Suppressor macrophage treated with lipopolysaccharide for 4 hours (primary cell): ENCODE data around the gene CCDC27.
"Not testable (repeated sequence)": the region's sequence is repeated elsewhere in the genome, so short reads cannot be mapped to it uniquely, and the experiment has no call there.

Experiments used
- DNase-seq: peaks from one replicate; pipeline ENCODE4 v3.0.0-alpha.2; 2020

CCDC27 gene

DNA sequence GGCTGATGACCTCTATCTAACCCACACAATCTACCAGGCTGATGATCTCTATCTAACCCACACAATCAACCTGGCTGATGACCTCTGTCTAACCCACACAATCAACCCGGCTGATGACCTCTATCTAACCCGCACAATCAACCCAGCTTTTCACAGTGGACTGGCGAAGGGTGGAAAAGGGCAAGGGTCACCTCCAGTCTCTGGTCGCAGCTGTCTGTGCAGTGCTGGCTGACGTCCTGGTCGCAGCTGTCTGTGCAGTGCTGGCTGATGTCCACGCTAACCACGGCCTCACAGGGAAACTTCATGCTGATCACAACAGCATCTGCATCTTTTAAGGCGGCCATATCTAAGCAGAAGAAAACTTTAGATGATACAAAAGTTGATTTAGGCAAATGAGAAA, 12.2 kb upstream of the CCDC27 start:
- no peak for DNase-seq

DNA sequence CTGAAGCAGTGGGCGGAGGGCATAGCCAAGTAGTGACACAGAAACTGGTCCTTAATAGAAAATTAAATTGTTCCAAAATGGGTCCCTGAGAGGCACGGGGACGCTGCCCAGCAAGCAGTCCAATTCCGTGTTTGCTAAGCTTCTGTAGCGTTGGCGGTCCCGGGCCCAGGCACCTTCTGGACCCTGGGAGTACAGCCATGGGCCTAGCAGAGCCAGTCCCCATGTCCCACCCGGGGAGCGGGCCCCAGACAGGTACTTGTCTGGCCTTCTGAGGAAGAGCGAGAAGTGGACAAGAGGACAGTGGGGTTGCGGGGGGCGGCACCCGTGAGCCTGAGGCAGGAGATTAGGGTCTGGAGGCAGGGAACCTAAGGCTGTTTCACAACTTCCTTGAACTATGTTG, 11.5 kb upstream of the CCDC27 start:
- no peak for DNase-seq

DNA sequence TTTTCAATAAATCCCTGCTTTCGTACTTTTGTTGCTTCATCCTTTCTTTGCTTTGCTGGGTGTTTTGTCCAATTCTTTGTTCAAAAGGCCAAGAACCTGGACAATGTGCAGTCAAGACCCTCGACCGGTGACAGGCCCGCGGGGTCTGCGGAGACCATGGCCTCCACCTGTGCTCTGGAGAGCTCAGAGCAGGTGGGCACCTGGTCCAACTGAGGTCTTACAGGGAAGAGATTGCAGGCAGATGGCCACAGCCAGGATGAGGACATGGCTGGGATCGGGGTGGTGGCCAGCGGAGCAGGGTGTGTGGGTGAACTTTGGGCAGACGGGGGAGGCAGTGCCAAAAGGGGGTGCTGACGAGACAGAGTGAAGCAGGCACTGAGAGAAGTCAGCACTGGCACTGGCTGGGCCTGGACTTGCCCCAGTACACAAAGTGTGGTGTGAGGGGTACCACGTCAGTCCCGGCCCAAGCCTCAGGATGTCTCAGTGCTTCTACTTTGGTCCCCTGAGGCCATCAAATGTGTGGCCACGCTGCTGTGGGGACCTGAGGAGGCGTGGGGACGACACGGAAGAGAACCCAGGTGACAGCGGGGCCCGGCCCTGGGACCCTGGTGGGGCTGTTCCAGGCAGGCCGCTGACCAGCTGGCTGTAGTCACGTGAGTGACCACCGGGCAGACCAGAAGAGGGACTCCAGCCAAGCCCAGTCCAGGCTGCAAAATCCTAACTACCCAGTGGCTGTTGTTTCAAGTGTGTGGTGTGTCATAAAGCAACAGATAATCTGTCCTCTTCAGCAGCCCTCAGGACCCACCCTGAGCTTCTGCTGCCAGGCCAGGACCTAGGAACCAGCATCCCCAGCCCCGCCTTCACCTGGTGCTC, 10.4 kb upstream of the CCDC27 start:
- no peak for DNase-seq

DNA sequence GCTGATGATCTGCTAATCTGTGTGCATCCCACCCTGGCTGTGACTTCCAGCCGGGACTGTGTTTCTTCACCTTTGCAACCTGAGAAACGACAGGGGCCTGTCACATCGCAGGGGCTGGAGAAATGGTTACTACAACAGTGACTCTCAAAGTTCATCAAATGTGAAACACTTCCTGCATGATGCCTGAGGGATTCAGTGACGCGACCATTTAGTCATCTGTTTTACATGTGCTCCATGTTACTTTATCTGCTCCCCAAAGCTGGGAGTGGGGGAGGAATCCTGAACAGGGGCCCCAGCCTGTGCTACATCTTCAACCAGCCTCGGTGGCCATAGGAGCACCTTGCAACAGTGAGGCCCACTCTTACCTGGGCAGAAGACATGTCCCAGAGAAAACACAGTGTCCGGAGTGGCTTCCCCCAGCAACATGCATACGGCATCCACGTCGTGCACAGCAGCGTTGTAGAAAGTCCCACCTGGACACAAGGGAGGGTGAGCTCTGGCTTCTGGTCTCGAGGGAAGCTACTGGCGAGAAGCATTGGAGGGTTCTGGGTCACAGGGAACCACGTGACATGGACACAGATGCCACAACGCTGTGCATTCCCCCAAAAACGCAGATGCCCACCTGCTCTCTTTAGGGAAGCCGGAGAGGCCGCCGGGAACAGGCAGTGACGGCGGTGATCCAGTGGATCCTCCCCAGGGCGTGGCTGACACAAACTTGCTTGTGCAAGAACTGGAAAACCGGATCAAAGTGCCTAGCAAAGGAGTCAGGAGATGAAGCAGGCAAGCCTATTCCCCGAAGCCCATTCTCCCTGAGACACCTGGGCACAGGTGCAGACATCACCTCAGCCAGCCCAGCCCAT, 9.6 kb upstream of the CCDC27 start:
- DNase-seq = no peak

DNA sequence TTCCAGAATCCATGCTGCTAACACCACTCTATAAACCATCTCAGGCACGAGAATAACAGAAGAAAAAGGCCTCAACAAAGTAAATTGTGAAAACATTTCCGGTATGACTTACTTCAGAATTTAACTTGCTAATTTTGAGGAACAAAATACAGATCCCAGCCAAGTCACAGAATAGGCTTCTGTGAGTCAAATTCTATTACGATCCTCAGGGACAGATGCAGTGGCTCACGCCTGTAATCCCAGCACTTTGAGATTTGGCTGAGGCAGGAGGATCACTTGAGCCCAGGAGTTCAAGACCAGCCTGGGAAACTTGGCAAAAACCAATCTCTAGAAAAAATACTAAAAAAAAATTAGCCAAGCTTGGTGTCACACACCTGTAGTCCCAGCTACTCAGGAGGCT, 8.8 kb upstream of the CCDC27 start:
- DNase-seq = no peak

DNA sequence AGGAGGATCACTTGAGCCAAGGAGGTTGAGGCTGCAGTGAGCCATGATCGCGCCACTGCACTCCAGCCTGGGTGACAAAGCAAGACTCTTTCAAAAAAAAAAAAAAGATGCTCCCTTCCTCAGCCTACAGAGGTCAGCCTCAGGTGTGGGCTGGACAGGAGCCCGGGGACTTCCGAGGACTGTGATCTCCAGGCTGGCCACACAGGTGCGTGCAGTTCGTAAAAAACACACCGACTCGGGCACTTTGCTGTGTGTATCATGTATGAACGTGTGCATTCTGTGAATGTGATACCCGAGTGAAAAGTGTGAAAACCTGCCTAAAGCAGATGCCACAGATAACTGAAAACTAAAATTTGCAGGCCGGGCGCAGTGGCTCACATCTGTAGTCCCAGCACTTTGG, 8.4 kb upstream of the CCDC27 start:
- DNase-seq = no peak

DNA sequence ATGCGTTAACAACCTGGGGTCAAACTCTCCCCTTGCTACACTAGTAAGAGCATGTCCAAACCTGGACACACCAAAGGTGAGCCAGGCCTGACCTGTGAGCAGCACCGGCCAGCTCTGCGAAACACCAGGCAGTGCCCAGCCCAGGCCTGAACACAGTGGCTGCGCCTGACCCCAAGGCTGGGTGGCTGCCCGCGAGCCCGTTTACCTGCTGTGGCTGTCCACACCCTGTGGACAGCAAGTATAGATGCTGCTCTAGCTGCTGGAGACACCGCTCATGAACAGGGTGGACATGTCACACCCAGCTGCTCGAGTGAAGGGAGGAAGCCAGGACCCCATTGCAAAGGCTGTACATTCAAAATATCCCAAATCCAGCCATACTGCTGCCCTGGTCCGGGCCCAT, 7.6 kb upstream of the CCDC27 start:
- DNase-seq = no peak

DNA sequence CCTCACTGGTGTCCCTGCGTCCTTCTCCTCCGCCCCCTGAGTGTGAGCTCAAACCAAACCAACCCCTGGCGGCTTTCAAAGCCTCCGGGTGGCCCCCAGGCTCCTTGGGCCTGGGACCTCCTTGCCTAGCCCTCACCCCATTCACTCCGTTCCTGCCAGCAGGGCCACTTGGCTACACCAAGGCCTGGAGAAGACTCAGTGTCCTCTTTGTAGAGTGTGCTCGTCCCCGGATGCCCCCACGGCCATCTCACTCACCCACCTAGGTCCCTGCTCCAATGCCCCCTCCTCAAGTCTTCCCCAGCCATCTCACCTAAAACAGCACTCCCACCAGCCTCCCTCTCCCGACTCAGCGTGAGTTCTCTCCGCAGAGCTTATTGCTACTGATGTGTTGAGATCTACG, 7.2 kb upstream of the CCDC27 start:
- no peak for DNase-seq

DNA sequence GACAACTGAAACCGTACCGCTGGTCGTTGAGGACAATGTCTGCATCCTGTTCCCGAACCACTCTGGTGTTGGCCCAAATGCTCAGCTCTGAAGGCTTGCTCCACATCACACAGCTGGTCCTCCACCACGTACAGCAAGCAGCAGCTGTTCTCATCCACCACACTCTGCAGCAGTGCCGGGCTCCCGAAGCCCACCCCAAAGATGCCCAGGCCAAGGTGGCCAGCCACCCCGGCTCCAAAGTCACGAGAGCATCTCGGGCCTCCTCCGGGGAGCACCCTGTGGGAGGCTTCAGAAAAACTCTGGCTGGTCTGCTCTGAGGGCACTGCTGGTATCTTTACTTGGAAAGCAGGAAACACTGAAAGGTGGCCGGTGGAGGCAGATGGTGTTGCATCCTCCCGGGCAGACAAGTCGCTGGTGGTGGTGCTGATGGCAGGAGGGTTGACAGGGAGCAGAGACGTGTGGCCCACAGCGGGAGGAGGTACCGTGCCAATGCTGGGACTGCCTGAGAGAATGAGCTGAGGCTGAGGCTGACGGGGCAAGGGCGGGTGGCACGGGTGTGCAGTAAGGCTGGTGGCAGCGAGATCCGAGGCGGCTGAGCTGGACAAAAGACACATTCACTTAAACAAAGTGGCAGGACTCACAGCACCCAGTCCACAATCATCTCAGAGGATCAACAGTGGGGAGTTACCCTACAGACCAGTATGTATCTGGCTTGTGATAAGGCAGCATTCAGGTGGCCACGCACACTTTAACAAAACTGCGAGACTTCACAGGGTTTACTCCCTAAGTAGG, 6.5 kb upstream of the CCDC27 start:
- DNase-seq = no peak

DNA sequence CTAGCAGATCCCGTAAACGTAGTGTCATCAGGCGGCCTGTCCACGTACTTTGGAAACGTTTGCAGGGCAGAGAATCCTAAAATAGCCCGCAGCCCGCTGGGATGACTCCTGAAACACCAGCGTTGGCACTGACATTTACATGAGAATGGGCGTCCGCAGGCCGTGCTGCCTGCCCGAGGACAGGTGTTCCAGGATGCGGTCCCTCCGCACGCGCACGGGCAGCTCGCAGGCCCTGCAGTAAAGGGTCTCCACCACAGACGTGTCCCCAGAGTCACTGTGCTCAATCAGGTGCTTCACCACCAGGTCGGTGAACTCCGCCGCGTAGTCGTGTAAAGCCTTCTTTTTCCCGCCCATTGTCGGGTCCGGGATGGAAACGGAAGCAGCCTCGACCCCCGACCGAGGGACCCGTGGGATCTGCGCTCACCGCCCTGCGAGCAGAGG, 5.8 kb upstream of the CCDC27 start:
- DNase-seq = no peak

DNA sequence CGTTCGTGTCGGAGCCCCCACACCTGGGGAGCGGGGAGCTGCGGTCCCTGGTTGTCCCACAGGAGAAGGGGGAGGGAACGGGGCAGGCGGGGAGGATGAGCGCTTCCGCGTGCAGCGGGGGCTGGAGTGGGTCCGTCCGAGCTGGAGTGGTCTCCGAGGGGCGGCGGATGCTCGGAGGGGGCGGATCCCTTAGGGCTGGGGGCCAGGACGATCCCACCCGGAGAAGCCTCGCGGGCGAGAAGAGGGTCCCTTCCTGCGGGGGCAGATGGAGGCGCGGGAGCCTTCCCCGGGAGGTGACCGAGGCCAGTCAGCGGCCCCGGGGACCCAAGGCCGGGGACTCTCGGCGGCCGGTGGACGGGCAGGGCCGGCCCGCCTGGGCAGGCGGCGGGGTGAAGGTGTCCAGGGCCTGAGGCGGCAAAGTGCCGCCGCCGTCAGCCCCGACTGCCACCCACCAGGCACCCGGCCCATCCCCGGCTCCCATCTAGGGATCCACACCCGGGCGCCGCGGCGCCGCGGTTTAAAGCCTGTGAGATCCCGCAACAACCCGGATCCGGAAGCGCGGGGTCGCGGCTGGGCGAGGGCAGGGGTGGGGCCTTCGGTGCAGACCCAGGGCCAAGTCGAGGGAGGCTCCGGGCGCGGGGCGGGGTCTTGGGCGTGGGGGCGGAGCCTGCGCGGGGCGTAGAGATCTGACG, 5.3 kb upstream of the CCDC27 start:
- DNase-seq = peak; percentile 79

DNA sequence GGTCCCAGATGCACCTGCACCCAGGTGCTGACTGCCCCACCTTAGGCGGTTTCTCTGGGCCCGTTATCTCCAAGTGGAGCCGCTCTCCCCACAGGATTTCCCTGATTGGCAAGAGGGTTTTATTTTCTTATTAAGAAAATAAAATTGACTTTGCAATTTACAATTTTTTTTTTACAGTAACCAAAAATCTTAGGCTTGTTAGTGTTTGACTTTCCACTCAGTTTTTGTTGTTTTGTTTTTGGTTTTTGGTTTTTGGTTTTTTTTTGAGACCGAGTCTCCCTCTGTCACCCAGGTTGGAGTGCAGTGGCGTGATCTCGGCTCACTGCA, 4.8 kb upstream of the CCDC27 start:
- DNase-seq = no peak

DNA sequence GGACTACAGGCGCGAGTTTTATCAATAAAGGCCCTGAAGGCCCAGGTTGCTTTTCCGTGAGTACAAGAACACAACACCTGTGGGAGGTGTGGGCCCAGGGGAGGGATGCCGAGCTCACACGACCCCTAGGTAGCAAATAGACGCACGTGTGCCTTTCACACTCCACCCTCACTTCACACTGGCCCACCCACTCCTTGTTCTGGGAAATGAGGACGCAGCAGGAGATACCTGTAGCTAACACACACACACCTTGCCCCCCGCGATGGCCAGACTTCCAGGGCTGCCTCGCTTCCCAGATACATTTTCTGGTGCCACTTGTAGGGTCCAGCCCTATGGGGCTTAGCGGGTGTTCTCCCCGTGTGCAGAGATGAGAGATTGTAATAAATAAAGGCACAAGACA, 4.3 kb upstream of the CCDC27 start:
- no peak for DNase-seq

DNA sequence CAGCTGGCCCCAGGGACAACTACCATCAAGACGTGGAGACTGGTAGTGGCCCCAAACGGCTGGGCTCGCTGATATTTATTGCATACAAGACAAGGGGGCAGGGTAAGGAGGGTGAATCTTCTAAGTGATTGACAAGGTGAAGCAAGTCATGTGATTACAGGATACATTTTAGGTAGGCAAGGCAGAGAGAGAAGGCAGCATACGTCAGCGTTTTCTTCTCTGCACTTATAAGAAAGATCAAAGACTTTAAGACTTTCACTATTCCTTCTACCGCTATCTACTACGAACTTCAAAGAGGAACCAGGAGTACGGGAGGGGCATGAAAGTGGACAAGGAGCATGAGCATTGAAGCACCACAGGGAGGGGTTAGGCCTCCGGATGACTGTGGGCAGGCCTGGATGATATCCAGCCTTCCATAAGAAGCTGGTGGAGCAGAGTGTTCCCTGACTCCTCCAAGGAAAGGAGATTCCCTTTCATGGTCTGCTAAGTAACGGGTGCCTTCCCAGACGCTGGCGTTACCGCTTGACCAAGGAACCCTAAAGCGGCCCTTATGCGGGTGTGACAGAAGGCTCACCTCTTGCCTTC, 3.8 kb upstream of the CCDC27 start:
- DNase-seq = not testable (repeated sequence)

DNA sequence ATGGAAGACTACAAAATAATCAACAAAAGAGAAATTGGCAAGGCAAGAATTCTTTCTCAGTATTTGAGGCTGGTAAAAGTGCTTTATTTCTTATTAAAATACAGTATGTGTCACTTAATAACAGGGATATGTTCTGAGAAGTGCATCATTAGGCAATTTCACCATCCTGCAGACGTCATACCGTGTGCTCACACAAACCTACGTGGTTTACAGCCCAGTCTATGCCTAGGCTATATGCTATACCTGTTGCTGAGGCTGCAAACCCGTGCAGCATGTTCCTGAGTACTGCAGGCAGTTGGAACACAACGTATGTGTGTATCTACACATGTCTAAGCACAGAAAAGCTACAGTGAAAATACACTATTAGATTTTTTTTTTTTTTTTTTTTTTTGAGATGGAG, 2.7 kb upstream of the CCDC27 start:
- DNase-seq = no peak

DNA sequence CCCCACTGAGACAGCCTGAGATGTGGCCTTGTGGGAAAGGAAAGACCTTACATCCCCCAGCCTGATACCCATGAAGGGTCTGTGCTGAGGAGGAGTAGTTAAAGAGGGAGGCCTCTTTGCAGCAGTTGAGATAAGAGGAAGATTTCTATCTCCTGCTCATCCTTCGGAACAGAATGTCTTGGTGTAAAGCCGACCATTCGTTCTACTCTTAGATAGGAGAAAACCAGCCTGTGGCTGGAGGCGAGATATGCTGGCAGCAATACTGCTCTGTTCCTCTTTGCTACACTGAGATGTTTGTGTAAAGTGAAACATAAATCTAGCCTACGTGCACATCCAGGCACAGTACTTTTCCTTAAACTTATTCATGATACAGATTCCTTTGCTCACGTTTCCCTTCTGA, 1.5 kb upstream of the CCDC27 start:
- DNase-seq = no peak

DNA sequence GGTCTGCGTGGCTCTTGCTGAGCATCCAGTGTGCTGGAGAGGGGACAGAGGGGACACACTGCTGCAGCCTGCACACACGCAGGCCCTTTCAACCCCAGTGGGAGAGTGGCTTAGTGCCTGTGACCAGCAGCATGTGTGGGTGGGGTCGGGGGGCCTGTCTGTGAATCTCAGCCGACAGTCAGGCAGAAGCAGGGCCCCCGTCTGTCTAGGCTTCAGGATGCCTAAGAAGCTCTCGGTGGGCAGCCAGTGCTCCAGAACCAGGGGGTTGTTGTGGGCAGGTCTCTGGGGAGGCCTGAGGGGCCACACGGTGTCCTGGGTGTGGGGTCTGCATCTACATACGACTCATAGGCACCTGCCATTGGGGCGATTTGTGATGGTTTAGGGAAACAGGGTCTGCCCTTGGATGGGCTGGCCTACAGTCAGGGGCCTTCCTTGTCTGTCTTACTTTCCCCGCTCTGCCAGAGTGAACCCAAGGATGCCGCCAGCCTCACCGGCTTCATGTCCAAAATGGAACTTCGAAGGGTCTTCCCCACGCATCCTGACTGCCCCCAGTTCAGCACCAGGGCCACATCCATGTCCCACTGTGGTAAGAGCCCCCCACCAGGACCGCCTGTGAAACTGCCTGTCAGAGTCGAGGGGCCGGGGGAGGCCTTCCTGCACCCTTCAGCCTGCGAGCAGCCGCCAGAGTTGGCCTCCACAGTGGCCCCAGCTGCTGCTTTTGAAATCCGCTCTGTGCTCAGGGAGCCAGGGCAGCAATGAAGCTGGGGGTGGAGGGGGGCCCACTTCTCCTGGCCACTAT, 1.6 kb downstream of the CCDC27 start:
- no peak for DNase-seq

DNA sequence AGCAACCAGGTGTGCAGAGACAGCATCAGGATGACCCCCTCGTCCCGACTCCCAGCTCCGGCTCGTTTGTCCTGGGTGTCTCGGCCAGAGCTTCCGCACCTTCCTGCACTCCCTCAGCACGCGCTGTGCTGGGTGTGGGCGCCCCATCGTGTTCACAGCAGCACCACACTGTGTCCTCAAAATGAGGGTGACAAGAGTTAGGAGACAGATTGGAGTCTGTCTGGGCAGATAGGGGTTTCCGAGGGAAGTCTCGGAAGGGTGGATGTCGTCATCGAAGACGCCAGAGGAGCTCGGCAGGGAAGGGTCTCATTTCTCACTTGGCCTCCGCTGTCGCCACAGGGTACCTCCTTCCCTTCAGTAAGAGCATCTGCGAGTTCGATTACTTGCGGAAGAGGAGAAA, 4.1 kb downstream of the CCDC27 start:
- no peak for DNase-seq

DNA sequence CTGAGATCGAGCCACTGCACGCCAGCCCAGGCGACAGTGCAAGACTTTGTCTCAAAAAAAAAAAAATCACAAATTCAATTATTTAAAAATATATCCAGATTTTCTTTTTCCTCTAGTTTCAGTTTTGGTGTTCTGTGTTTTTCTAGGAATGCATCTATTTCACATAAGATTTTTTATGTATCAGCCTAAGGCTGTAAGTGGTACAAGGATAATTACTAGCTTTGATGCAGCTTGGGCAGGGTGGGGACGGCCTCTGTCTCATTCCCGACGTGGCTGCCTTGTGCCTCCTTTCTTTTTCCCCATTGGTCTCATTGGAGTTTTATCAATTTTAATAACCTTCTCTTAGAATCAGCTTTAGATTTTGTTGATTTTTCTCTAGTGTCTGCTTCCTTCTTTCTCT, 6.9 kb downstream of the CCDC27 start:
- DNase-seq = no peak

DNA sequence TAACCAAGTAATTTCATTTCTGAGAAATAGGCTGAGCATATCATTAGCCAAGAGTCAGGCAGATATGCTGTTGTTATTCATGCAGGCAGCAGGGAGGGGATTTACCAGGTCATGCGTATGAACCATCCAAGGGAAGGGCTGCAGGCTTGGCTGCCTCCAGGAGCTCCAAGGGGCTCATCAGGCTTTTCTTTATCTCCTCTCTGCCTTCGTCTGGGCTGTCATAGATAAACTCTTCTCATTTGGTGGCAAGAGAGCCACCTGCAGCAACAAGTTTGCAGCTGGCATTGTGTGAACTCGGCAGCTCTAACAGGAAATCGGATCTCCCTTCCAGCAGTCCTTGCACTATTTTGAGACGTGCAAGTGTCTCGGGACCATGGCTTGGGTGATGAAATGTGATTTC, 7.5 kb downstream of the CCDC27 start:
- no peak for DNase-seq

DNA sequence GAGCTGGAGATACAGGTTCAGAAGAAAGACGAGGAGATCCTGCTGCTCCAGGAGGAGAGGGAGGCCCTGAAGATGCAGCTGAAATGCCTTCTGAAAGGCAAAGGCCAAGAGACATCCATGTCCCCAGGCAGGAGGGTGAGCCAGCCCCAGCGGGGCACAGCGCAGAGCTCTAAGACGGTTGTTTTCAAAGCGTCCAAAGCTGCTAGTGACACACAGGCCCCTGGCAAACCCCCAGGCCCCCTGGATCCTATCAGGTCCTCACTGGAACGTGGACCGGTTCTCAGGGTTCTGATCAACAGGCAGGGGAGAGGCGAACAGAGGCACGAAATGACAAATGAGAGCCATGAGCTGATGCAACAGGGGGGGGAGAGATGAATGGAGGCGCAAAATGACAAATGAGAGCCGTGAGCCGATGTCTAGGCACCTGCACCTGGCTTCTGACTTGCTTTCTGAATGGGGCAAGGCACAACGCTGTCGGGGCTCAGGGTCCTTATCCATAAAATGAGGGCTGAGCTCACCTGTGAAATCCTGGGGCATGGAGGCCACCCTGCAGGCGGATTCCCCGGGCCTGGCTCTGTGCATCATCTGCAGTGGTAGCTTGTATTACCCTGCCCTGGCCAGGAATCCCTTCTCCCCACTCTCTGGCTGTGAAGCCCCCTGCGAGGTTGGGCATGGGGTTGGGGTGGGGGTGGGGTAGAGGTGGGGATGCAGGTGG, 9.2 kb downstream of the CCDC27 start:
- DNase-seq = no peak
